ENCODE data around the gene TBX15.

The TBX15 gene

DNA sequence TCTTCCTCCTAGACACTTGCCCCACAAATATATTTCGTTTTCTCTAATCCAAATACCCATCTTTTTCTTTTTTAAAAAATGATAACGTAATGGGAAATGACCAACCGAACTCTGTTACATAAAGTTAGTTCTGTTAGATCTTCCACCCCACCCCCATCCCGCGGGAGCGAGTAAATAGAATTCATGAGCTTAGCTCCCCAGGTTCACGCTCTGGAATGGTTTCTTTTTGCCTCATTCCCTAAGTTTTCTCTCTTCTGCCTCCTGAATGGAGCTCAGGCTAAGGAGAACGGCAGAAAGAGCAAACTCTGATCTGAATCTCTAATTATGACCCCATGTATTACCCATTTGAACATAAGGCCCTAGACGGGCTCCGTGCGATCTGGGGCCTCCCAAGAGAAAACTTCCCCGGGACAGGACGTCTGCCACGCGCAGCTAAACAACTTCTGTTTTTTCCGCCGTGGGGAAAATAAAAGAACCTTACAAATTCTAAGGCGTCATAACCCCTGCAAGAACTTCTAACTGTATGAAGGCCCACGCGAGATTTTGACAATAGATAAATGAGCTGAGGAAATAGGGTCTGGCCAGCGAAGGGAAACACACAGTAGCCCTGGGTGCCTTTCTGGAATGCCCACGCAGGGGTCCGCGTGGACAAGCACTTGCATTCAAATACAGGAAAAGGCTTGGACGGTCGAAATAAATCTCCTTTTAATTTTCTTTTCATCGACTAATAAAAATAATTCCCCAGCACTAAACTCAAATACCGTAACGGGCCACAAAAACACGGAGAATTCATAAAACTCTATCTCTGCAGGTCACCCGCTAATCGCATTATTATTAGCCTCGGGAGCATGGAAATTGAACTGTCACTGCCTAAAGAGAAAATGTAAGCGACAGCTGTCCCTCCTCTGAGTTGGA, 2.2 kb downstream of the TBX15 start:
- FAIRE-seq (no peak), DNase-seq (ENCODE audit: insufficient read length, low spot score) (no peak)

DNA sequence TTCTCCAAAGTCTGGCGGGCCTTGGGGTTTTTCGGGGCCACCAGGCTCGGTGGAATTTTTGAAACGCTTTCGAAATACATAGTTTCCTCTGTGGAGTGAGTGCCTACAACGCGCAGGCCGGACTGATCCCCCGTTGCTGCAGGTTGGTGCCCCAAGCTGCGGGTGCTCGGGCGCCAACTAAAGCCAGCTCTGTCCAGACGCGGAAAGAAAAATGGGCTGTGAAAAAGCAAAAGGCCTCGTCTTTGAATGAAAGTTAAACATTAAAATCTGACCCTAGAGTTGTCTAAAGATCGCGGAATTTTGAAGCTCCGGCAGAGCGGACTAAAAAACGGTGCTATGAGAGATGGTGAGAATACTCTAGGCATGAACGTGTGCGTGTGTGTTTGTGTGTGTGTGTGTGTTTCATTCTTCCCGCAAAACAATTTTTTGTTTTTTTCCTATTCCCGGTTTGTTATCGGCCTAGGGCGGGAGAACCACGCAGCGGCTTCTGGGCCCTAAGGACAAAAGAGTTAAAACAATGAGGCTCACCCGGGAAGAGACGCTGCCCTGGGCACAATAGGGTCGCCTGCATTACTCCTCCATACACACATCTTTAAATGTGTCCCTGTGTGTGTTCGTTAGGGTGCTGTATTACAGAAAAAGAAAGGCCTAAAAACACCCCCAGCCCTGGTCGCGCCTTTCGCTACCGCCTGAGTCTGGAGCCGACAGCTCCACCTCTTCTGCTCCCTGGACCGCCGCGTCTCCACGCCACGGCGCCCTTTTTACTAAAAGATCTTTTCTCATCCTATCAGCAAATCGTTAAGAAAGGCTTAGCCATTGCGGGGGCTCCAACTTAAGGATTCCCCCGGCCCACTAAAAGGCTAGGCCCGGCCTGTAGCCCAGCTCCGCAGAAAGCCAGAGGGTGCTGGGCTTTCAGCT, 3.2 kb downstream of the TBX15 start:
- no peak for FAIRE-seq

DNA sequence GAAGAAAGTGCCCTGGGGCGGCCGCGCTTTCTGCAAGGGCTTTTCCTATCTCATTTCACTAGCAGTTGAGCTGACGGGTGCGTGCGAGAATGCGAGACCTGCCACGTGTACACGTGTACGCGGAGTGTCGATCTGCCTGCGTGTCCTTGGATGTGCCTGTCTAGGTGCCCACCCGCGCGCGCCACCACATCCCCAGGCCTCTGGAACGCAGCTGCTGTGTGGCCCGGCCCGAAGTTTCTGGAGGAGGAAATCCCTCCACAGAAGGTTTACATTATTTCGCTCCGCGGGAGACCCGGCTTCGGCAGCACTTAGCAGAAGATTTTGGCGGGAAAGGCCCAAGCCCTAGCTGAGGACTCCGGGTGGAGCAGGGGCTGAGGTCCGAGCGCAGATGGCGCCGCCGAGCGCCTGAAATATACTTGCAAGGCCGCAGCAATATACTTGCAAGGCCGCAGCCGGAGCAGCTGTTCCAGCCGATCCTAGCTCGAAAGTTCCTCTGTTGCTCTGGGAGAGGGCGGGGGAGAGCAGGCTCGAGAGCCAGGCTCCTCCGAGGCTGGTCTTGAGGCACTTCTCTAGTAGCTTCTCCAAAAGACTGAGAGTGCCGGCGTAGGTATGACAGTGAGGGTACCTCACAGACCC, 3.9 kb downstream of the TBX15 start:
- no peak for DNase-seq (ENCODE audit: insufficient read length, low spot score)
- no peak for FAIRE-seq

More for the DNA sequence above, 3.2 kb downstream of the TBX15 start:
- no peak for DNase-seq (ENCODE audit: insufficient read length, low spot score)

DNA sequence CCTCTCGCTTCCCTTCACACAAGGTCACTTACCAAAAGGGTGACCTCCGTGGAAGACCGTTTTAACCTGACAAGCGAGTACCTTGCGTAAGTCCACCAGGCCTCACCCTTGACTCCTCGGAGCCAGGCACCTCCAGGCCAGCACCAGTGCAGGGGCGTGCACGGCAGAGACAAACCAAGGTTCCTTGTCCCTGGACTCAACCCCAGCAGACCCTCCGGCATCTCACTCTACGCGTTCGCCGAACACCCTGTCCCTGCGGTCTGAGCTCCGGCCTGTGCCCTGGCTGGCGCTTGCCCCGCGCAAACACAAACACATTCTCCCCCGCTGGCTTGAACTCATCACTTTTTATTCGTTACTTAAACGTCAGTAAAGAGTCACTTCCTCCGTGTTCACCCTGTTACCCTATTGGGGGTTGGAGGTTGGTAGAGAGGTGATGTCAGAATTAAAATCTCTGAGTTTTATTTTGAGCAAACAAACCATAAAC, 4.5 kb downstream of the TBX15 start:
- DNase-seq (ENCODE audit: insufficient read length, low spot score) (no peak), FAIRE-seq (no peak)

DNA sequence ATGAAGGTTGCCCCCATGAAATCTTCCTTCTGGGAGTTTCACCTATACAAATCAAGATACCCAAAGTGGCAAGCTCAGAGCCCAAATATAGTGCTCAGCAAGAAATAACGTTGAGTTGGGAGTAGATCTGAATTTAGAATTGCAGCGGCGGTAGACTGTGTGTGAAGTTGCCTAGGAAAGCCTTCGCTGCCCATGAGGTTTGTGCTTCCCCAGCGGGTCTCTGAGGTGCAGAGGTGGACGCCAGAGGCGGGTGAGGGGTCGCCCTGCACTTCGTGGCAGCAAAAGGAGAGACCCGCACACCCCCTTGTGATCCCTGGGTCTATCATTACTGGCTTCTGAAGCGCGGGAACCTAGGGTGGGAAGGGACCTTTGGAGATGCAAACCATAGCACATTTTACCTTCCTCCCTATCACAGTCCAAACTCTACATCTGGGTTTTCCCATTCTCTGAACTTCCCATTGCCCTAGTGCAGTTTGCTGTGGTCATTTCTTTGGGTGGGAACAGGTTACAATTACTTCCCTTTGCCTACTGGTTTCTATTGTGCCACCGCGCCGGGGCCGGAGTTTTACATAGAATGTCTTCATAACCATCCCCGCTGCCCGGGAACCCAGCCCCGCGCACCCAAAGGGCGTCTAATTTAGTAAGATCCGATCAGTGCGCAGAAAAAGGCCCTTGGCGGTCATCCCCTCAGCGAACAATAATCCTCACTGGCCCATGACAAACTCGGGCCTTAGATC, 5.2 kb downstream of the TBX15 start:
- FAIRE-seq (no peak), DNase-seq (ENCODE audit: insufficient read length, low spot score) (no peak)

DNA sequence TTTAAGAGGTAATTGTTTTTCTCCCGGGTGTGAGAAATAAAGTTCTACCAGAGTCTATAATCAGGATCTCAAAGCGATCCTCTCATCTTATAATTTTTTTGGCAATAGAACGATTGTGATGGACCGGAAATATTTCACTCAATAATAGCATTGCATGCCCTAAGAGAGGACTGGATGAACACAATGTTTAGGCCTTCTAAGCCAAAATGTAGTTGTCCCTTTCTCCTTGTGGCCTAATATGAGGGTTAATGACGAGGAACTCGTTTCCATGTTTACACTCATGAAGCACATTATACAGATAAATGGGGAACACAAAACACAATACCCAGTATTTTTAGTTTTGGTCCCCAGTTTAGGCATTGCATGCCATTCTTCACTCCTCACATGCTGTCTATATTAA, 5.9 kb downstream of the TBX15 start:
- FAIRE-seq (no peak), DNase-seq (ENCODE audit: insufficient read length, low spot score) (no peak)

DNA sequence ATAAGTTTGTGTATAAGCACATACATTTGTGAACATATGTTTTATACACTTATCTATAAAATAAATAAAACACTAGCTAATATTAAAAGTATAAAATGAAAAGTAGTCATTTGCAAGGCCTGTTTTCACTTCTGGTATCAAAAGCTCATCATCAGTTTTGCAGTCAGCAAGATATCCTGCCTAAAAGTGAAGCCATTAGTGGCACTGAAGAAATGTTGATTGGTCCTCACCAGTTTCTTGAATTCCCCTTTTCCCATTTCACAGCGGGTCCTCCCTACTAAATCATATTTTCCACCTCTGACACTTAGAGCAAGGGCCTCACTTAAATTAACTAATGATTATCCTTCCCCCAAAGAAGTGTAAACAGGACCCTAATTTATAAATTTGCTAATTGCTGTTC, 6.7 kb downstream of the TBX15 start:
- DNase-seq (ENCODE audit: insufficient read length, low spot score) (no peak), FAIRE-seq (no peak)

DNA sequence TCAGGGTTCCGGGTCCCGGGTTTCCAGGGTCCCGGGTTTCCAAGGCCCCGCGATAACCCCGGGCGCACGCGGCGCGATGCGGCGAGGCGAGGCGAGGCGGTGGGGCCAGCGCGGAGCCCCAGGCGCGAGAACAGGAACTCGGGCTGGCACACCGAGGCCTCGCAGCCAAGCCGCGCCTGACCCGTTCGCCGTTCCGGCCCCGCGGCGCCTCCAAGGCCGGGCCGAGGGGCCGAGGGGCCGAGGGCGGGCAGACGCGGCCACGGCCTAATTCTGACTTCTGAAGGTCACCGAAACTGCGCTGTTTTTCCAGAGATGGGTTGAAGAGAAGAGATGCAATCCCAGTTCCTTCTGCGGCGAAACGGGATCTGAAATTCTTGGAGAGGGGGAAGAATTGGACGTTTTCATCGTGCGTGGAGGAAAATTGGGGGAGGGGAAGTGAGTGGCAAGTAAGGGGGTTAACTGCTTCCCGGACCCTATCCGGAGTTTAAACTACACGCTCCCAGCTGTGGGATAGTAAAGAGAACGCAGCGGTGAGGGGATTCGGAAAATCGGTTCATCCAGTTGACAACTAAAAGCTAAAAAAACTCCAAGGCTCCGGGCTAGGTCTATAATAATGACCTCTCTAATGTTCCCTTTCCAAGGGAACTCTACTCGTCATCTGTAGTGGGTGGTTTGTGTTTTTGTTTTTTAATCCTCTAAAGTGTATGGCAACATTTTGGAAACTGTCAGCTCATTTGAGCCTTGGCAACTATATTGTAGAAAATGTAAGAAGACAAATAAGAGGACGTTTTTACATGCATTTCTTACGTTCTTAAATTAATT, 8.2 kb downstream of the TBX15 start:
- FAIRE-seq: no peak
- no peak for DNase-seq (ENCODE audit: insufficient read length, low spot score)

DNA sequence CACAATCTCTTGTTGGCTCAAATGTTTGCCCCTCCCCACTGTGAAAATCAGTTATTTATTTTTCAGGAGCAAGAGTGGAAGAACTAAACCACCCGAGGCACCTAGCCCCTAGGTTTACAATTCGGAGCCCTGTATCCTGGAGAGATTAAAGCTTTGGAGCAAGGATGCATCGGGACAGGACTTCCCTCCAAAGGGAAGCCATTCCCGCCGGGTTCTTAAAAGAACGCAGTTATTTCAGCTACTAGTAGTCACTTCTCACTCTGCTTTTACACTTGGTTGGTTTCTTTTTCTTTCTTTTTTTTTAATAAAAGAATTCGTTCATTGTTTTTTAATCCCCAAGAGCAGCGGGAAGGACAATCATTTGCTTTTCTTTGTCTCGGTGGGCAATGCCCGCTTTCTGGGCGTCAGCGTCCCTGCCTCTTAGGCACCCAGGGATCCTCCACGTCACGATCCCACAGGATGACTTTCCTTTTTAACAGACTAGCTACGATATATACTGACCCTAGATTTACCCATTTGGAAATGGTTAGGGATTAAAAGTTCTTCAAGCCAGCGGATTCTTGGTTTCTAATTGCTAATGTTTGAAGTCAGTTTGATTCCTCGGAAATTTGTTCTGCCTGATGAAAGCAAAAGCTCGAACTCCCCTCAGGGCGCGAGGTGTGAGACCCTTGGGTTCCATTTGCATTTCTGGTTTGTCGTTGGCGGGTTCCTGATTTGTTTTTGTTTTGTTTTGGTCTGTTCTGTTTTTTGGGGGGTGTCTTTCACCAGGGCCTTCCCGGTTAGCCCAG, 9.0 kb downstream of the TBX15 start:
- FAIRE-seq: no peak
- no peak for DNase-seq (ENCODE audit: insufficient read length, low spot score)

DNA sequence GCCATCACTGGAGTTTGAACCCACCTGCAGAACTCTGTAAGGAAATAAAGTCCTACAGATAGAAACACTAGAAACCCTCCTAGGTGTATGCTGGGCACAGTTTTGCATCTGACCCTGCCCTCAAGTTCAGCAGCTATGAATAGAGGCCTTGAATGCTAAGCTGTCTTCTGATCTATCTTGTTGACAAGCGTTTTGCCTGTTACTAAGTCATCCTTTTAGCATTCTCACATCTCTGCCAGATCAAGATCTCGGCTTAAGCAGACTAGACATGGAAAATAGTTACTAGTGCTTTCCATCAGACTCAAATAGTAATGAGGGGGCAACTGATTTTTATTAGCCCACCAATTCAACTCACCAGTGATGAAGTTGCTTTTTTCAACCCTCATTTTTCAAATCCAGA, 10.5 kb downstream of the TBX15 start:
- DNase-seq (ENCODE audit: insufficient read length, low spot score): no peak
- no peak for FAIRE-seq

DNA sequence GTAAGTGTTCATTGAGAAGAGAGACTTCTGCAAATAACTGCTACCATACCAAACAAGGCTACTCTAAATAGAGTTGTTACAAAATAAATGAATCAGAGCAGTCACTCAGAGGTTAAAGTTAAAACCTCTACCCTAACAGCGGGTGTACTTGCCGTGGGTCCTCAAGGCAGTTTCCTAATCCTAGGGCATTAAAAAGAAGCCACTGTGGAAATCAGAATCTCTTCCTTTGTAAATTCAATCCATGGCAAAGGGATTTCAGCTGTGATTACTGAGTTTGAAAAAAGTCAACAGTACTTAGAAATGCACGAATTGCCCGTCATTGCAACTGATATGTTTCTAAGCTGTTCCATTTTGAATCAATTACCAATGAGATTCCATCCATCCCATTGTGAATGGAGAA, 13.5 kb downstream of the TBX15 start:
- DNase-seq (ENCODE audit: insufficient read length, low spot score) (no peak), FAIRE-seq (no peak)

DNA sequence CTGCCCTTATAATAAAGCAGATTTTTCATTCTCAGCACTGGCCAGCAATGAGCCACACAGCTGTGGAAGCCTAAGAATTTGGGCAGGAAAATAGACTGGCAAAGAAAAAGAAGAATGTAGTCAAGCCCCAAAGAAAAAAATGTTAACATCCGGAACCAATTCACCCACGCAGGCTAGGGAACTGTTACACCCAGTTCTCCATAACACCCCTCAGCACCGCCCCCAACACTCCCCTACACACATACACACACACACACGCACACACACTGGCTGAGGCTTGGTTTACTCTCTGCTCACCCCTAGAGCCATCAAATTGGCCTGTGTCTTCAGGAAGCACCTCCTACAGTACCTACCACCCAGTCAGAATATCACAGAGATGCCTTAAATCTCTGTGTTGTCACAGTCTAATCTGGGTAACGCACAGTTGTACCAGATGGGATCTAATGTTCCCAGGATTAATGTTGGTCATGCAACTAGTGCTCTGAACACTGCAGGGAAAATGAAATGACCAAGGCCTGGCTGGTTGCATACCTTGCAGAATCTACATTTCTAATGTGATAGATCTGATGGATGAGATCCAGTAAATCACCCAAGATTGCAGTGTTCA, 14.5 kb downstream of the TBX15 start:
- no peak for FAIRE-seq
- no peak for DNase-seq (ENCODE audit: insufficient read length, low spot score)

DNA sequence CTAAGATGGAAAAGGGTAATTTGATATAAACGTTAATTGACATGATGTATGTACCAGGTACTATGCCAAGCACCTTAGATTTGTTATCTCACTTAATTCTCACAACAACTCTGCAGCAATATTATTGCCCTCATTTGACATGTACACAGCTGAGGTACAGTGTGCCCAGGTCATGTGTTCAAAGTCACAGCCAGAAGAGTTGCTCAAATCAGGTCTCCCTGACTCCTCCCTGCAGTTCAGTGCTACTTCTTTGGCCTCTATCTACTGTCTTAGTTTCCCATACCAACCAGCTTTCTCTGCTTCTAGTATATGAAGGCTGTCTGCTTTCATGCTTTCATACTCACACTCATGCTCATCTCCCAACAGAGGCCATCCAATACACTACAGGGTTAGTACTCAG, 15.1 kb downstream of the TBX15 start:
- DNase-seq (ENCODE audit: insufficient read length, low spot score) (no peak), FAIRE-seq (no peak)

DNA sequence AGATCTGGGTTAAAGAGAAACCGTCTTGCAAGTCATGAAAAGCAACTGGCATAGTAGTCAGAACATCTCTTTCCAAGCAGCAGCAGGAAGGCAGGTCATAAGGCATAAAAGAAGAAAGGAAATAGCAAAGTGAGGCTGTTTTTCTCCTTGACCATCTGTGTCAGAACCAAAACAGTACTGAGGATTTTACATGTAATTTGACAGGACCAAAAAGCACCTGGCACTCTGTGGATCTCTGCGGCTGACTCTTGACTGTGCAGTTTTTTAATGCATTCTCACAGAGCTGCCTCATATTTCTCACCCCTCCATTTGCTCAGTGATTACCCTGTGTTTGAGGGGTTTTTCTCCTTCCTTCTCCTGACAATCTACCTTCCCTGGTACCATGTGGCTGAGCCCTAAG, 17.7 kb downstream of the TBX15 start:
- DNase-seq (ENCODE audit: insufficient read length, low spot score): no peak
- no peak for FAIRE-seq

DNA sequence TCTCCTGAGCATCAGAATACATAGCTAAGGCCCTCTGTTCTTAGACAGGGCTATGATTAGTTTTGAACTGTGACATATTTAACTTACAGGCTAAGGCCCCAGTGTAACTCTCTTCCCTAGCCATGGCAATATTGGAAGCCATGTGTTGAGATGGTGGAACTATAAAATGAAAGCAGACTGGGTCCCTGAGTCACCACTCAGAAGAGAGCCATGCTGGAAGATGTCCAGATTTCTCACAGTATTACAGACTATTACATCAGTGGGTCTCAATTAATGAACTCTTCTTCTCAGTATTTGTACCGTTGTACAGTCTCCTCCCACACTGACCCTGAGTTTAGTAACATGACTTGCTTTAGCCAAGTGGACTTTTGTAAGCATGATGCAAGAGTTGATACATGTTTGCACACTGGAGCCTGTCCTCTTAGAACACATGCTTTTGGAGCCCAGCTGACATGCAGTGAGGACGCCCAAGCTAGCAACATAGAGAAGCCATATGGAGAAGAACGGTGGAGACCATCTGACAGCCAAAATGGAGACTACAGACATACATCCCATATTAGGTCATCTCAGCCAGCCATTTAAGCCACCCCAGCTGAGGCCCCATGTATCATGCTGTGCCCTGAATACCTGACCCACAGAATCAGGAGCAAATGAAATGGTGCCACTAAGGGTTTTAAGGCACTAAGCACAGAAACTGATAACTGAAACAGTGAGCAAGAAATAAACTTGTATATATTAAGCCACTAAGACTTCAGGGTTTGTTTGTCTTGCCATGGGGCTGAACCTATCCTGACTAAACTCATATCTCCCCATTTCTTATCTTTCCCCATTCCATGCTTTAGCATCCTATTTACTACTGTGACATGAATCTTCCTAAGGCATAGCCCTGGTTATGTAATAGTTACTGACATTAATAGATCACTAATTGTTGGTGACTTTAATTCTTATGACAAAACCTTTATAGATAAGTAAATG, 24.4 kb downstream of the TBX15 start:
- FAIRE-seq: no peak
- DNase-seq (ENCODE audit: insufficient read length, low spot score): no peak

DNA sequence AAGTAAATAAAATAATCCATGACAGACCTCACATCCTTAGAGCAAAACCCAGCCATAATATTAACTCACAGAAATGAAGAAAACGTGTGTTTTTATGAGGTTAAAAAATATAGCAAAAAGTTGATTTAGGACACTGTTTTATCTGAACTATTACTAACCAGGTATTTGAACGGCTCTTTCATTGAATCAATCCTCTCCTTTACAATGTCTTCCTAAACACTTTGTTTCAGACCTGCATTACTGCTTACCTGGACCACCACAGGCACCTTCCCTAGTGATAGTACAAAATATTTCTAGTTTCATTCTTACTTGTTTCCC, 25.0 kb downstream of the TBX15 start:
- no peak for FAIRE-seq
- DNase-seq (ENCODE audit: insufficient read length, low spot score): no peak

DNA sequence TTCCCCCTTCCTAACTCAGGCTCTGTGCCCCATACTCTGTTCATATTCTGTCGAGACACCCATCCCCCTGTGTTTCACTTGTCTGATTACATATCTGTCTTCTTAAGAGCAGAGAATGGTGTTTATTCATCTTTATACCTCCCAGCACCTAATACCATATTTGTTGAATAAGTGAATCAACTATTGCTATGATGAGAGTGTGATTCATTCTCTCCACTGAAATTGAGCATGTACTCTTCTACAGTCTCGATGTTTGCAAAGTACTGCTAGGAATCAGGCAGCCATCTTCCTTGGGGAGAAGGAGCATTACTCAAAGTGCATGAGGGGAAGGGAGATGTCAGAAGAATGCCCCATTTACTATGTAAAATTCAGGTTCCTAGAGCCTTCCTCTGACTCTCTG, 27.0 kb downstream of the TBX15 start:
- FAIRE-seq (no peak), DNase-seq (ENCODE audit: insufficient read length, low spot score) (no peak)

All from HTR-8/SVneo (cell line).